HG03175 (cell line): ENCODE data around the gene SAP30BP.
"Not testable (repeated sequence)": the region's sequence is repeated elsewhere in the genome, so short reads cannot be mapped to it uniquely, and the experiment has no call there.

Experiments used
- ATAC-seq: cut with Tn5 transposase; IDR thresholded peaks from one replicate; pipeline ENCODE4 v1.9.1; 2021; ENCODE audit warnings: mild to moderate bottlenecking, moderate library complexity; ENCODE audit not compliant: unreplicated experiment

SAP30BP gene

GRCh38 chr17:75633486-75634375 lies 33.4 kb upstream of the SAP30BP start:
- ATAC-seq, result no peak

GRCh38 chr17:75634376-75634740 lies 32.8 kb upstream of the SAP30BP start:
- no peak for ATAC-seq

DNA sequence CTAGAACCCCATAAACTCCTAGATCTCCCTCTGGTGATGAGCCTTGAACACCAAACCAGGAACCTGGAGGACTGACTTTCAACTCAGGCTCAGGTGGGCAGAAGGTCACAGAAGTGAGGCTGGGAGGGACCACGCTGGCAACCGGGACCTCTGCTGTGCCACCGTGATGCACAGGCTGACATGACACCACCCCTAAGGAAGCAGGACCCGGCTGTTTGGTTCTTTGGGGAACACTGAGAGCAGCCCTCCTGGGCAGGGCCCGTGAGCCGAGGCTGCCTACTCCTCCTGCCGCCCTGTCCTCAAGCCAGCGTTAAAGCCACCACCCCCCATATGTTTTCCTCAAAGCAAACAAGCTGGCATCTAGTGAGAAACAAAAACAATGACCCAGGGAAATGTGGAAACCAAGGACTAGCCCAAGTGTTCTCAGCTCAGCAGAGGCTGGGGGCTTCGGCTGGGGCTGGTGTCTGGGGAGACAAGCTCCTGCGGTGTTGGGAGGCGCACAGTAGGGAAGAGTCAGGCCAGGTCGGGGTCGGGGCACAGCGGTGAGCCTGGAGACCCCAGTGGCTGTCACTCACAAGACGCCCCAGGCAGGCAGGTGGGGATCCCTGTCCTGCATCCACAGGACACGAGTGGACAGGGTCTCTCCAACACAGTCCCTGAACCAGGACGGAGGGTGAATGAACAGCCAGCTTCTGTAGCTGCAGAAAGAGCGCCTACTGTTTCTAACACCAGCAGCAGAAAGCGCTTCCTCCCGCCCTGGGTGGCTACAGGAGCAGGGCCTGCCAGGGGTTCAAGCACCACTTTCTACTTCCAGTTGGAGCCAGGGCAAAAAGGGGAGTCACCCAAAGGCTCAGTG lies 32.2 kb upstream of the SAP30BP start:
- ATAC-seq, result no peak

DNA sequence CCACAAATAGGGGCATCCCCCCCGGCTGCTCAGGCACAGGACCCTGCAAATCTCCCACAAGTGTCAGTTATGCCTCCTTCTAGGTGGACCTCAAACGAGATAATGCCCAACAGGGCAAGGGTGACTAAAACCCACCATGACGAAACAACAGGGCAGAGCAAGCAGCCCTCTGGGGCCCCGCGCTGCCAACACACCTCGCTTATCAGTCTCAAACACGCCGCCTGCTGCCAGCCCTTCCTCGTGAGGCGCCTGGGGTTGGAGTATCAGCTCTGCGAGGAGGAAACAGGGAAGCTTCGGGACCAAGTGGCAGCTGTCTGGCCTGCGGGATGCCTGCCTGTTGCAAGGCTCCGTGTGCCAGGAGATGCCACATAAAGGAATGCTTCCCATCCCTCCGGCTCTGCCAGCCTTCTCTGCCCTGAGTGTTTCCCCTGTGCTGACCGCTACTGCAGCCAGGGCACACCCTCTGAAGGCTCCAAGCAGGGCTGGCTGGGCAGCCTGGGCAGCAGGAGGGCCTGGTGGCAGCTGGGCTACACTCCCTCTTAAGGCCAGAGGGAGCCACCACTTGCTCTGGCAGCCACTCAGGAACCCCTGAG lies 31.4 kb upstream of the SAP30BP start:
- no peak for ATAC-seq

DNA sequence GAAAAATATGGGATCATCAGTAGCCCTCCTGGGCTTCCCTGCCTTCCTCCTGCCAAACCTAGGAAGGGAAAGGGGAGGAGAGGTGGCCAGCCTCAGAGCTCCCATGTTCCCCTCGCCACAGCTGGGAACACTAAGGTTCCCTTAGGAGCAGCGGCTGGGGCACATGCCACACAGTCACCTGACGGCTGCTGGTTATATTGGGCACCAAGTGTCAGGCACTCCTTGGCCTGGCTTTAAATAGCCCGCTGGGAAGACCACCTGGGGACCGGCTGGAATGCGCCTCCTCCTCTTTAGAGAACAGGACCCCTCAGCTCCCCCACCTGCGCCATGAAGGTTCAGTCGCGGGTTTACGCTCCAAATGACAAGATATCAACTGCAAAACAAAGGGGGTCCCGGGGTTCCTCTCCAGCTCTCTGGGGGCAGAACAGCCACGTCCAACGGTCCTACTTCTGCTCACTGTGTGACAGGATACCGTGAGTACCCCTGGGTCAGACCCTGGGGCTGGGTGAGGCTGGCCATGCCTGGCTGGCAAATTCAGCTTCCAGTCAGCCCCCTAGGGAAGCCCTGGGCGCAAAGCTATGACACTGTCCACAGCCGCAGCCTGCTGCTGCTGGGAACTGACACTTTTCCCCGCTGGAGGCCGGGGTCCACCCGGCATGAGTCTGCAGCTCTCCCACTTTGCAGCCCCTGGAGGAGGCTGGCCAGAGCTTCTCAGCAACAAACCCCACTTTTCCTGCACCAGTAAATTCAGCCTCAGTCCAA lies 30.6 kb upstream of the SAP30BP start:
- no peak for ATAC-seq

- no peak for ATAC-seq
These were observed 30.0 kb upstream of the SAP30BP start for GRCh38 chr17:75637143-75637538.

DNA sequence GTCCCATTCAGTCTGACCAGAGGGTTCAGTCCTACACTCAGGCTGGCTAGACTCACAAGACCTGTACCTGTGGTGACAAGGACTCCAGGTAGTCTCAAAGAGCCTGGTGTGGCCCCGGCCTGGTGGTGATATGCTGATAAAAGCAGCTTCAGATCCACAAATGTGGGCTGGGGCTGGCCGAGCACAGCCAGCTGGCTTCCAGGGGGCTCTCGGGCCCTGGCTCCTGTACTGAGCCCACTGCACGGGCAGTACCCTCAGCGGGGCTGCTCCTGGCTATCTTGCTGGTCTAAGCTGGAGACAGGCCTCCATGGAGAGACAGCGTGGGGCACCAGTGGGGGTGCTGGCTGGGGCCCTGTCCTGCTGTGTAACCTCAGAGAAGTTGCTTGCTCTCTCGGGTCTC lies 29.6 kb upstream of the SAP30BP start:
- ATAC-seq, result no peak

DNA sequence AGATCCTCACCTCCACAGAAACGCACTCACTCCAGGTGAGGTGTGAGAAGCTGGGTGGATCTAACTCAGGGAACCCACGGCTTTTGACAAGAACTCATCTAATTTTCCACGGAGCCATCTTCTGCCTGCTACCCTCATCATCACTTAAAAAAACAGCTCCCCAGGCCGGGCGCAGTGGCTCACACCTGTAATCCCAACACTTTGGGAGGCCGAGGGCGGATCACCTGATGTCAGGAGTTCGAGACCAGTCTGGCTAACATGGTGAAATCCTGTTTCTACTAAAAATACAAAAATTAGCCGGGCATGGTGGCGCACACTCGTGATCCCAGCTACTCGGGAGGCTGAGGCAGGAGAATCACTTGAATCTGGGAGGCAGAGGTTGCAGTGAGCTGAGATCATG lies 29.1 kb upstream of the SAP30BP start:
- not testable (repeated sequence) for ATAC-seq

- ATAC-seq, result no peak
These were observed 28.2 kb upstream of the SAP30BP start for GRCh38 chr17:75638893-75639292.

DNA sequence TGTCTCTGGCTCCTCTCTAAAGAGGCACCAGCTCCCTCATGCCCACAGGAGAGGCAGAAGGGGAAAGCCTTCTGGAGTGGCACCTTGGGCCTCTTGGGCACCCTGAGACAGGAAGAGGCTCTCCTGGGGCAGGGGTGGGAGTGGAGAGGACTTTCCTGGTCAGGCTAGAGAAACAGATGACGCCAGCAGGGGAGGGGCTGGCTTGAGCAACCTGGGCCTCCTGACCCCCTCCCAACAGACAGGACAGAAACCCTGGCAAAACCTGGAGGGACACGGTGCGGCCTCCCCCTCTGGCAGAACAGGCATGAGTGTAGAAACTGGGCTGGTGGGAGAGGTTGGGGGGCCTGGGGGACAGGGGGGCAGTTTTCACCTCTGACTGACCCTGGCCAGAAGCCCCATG lies 27.8 kb upstream of the SAP30BP start:
- no peak for ATAC-seq

DNA sequence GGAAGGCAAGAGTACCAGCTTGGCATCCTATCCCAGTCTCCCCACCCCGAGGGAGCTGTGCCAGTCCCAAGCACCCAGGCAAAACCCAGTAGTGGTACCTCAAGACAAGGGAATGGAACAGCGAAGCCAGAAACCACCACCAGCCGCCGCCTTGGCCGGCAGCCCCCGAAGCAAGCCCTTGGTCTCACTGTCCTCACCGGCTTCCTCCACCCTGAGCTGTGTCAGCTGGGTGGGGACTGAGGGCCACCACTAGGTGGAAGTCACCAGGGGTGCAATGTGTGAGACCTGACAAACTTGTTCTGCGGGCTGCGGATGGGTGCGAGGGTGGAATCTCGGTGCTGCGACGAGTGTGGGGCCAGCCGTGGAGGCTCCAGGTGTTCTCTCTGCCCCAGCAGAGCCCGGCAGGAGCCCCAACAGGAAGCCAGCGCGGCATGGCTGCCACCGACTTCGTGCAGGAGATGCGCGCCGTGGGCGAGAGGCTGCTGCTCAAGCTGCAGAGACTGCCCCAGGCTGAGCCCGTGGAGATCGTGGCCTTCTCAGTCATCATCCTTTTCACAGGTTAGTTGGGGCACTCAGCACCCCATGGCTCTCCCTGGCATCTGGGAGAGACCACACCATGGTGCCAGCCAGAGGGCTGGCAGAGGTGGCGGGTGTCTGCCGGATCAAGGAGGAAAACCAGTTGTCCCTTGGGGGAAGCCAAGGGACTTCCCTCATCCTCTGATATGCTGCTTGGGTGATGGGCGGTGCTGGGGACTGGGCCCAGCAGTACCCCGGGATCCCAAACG lies 27.2 kb upstream of the SAP30BP start:
- no peak for ATAC-seq

GRCh38 chr17:75640556-75641119 lies 26.5 kb upstream of the SAP30BP start:
- no peak for ATAC-seq

GRCh38 chr17:75641343-75641742 lies 25.8 kb upstream of the SAP30BP start:
- ATAC-seq, result no peak

DNA sequence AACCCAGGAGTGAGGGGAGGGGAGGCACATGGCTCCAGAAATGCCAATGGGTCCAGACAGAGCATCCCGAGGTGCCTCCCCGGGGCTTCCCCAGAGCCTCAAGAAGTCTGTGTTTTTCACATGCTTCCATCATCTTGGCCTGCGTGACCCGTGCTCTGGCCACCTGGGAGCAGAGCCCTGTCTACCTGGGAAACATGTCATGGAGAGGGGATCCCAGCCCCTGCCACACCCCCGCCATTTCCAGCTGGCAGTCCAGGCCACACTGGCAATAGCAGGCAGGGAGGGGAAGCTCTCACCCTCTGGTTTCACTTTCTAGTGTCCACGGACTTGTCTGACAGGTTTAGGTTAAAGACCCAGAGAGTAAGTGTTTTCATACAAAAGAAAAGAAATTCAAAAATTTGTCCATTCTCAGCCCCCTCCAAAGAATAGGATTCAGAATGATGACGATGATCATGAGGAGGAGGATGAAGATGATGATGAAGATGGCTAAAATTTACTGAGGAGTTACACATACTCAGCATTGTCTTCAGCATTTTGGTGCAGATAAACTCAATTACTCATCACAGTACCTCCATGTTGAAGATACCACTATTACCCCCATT lies 24.9 kb upstream of the SAP30BP start:
- no peak for ATAC-seq

- no peak for ATAC-seq
These were observed 24.1 kb upstream of the SAP30BP start for GRCh38 chr17:75642784-75643642.

DNA sequence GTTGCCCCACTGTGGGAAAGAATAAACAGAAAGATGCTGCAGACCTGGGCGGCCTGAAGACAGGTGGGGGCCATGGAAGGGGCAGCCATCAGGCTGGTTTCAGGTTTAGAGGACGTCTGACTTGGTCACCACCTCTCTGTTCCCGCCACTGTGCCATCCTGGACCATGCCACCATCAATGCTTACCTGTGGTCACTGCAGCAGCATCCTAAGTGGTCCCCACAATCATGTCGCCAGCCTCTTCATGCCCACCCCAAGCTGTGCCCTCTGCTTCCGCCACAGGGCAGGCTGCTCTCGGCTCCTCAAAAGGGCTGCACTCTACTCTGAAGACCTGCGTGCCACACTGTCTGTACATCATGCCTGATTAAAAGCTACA lies 23.5 kb upstream of the SAP30BP start:
- no peak for ATAC-seq

- ATAC-seq, result no peak
These were observed 21.6 kb upstream of the SAP30BP start for GRCh38 chr17:75645501-75645888.

GRCh38 chr17:75645889-75646637 lies 21.1 kb upstream of the SAP30BP start:
- ATAC-seq, result peak; percentile 87
